GM12878 (cell line): ENCODE data around the gene LONP1. TPM values are rescaled to one million over a fixed set of nuclear protein-coding genes. Genes with fewer than 3 reads are reported as not detected.
A peak's percentile ranks its signal among the peaks of the same experiment; 100 is the strongest.

Experiments
- ATAC-seq: fragments of 200-7000 bp; cut with Tn5 transposase; 3 replicates; pipeline ENCODE4 v1.9.1; 2020; ENCODE audit warnings: mild to moderate bottlenecking, moderate library complexity
- BruUV-seq: library from RNA; stranded (reverse); fragments of 400-500 nt; replicated peaks from 2 replicates; lab custom pipeline; 2021; lab: Mats Ljungman, UMichigan
- CTCF ChIA-PET: fragments of 300-600 bp; sonication (Branson Sonifier 250); formaldehyde crosslinking; extraction: SDS; loops from one replicate; lab custom pipeline; 2021; ENCODE audit warnings: inconsistent platforms; lab: Yijun Ruan, JAX
- POLR2A ChIA-PET: fragments of 350-600 bp; formaldehyde crosslinking; extraction: SDS; loops from one replicate; lab custom pipeline; 2021; ENCODE audit warnings: inconsistent platforms; lab: Charles Lee
- RAD21 ChIA-PET: fragments of 300-600 bp; sonication (Branson Sonifier 250); formaldehyde crosslinking; loops from one replicate; lab custom pipeline; 2023; ENCODE audit warnings: antibody characterized with exemption; ENCODE audit not compliant: unreplicated experiment; lab: Charles Lee
- SMC1A ChIA-PET: fragments of 300-600 bp; sonication (Branson Sonifier 250); formaldehyde crosslinking; loops from one replicate; lab custom pipeline; 2023; ENCODE audit not compliant: unreplicated experiment, uncharacterized antibody; lab: Charles Lee
- DNase-seq: peaks from one replicate; pipeline ENCODE4 v3.0.0-alpha.2; 2011; ENCODE audit warnings: low read depth, low spot score
- FAIRE-seq: peaks from 3 replicates; lab custom pipeline; 2011; peaks lifted over from hg19 to GRCh38; lab: Jason Lieb, UNC
- H2AFZ ChIP-seq: 2 replicates; pipeline ENCODE4 v1.6.0; 2011; ENCODE audit warnings: low read depth, low read length, control low read depth; ENCODE audit not compliant: control insufficient read depth
- H3K27ac ChIP-seq: 2 replicates; pipeline ENCODE4 v1.5.1; 2011; ENCODE audit warnings: control low read depth; ENCODE audit not compliant: control insufficient read depth, insufficient read depth
- H3K27me3 ChIP-seq, 2 experiments: replicated peaks in 1 of 2; 2 replicates each; pipeline versions ENCODE4 v1.6.0 to v1.6.1; 2011; ENCODE audit warnings: low read length in 1 of 2; ENCODE audit not compliant: control insufficient read depth in 2 of 2, insufficient read depth in 2 of 2
- H3K36me3 ChIP-seq, 2 experiments: 2 replicates each; pipeline ENCODE4 v1.5.1; 2011; ENCODE audit warnings: low read length in 1 of 2; ENCODE audit not compliant: control insufficient read depth in 2 of 2, insufficient read depth in 2 of 2
- H3K4me1 ChIP-seq: 2 replicates; pipeline ENCODE4 v1.6.1; 2011; ENCODE audit warnings: mild to moderate bottlenecking, low read length, moderate library complexity, mixed read lengths; ENCODE audit not compliant: control insufficient read depth, insufficient read depth
- H3K4me2 ChIP-seq: 2 replicates; pipeline ENCODE4 v1.6.0; 2011; ENCODE audit warnings: control low read depth; ENCODE audit not compliant: control insufficient read depth, insufficient read depth
- H3K4me3 ChIP-seq: fragments of 200-600 bp; sonication (generic); 2 replicates; pipeline ENCODE4 v1.5.1; 2016
- H3K79me2 ChIP-seq: 2 replicates; pipeline ENCODE4 v1.6.0; 2011; ENCODE audit warnings: low read length; ENCODE audit not compliant: control insufficient read depth, insufficient read depth
- H3K9ac ChIP-seq: 2 replicates; pipeline ENCODE4 v1.8.0; 2011; ENCODE audit warnings: low read length, control low read depth, mixed read lengths; ENCODE audit not compliant: control insufficient read depth, insufficient read depth
- H3K9me3 ChIP-seq: replicated peaks from 3 replicates; pipeline ENCODE4 v1.5.1; 2011; ENCODE audit warnings: mild to moderate bottlenecking, low read length; ENCODE audit not compliant: control insufficient read depth, insufficient read depth
- H4K20me1 ChIP-seq: 2 replicates; pipeline ENCODE4 v1.6.0; 2011; ENCODE audit not compliant: control insufficient read depth, insufficient read depth
- ATF7 ChIP-seq: fragments of 450-650 bp; IDR thresholded peaks from 2 replicates; pipeline ENCODE4 v1.6.1; 2016; ENCODE audit warnings: low read depth, mild to moderate bottlenecking
- BHLHE40 ChIP-seq, 2 experiments: fragments of 450-650 bp in 1 of 2; IDR thresholded peaks; 2 replicates each; pipeline ENCODE4 v1.6.1; 2011 to 2017; ENCODE audit warnings: low read depth in 2 of 2, borderline replicate concordance in 1 of 2, improper control_type of control experiment in 1 of 2, low read length in 1 of 2, mild to moderate bottlenecking in 1 of 2
- CEBPB ChIP-seq, 2 experiments: fragments of 150-350 bp in 1 of 2; IDR thresholded peaks; 2 replicates each; pipeline ENCODE4 v1.6.1; 2012 to 2014; ENCODE audit warnings: low read depth in 2 of 2, low read length in 2 of 2, borderline replicate concordance in 1 of 2, inconsistent platforms in 1 of 2
- DPF2 ChIP-seq: fragments of 450-650 bp; IDR thresholded peaks from 2 replicates; pipeline ENCODE4 v1.6.1; 2017; ENCODE audit warnings: mild to moderate bottlenecking
- EGR1 ChIP-seq, 2 experiments: IDR thresholded peaks; 1 replicate in 1 of 2; 2 replicates in 1 of 2; pipeline ENCODE4 v1.6.1; 2011 to 2012; ENCODE audit warnings: low read depth in 2 of 2, low read length in 2 of 2, borderline replicate concordance in 1 of 2, mild to moderate bottlenecking in 1 of 2, moderate library complexity in 1 of 2
- HDGF ChIP-seq: fragments of 450-650 bp; IDR thresholded peaks from 2 replicates; pipeline ENCODE4 v1.6.1; 2016; ENCODE audit warnings: antibody characterized with exemption
- IKZF1 ChIP-seq: fragments of 450-650 bp; conservative IDR thresholded peaks from 2 replicates; pipeline ENCODE4 v1.6.1; 2017; ENCODE audit warnings: antibody characterized with exemption, mild to moderate bottlenecking
- IKZF2 ChIP-seq, 2 experiments: fragments of 450-650 bp; IDR thresholded peaks; 2 replicates each; pipeline ENCODE4 v1.6.1; 2017; ENCODE audit warnings: mild to moderate bottlenecking in 2 of 2, moderate library complexity in 2 of 2
- JUND ChIP-seq: IDR thresholded peaks from 2 replicates; pipeline ENCODE4 v1.6.1; 2012; ENCODE audit warnings: low read depth, mild to moderate bottlenecking, low read length, improper control_type of control experiment, moderate library complexity
- MYB ChIP-seq: fragments of 150-350 bp; IDR thresholded peaks from 2 replicates; pipeline ENCODE4 v1.6.1; 2014; ENCODE audit warnings: mild to moderate bottlenecking, low read depth, low read length, borderline replicate concordance
- NFYB ChIP-seq: IDR thresholded peaks from 2 replicates; pipeline ENCODE4 v1.6.1; 2011; ENCODE audit warnings: low read depth, mild to moderate bottlenecking, low read length, improper control_type of control experiment, moderate library complexity; ENCODE audit not compliant: insufficient read depth
- POLR2A ChIP-seq: IDR thresholded peaks from 2 replicates; pipeline ENCODE4 v1.6.1; 2011; ENCODE audit warnings: low read depth, mild to moderate bottlenecking, low read length
- RFX5 ChIP-seq: IDR thresholded peaks from 2 replicates; pipeline ENCODE4 v1.6.1; 2011; ENCODE audit warnings: low read depth, low read length, improper control_type of control experiment
- RUNX3 ChIP-seq: IDR thresholded peaks from 2 replicates; pipeline ENCODE4 v1.6.1; 2012; ENCODE audit warnings: low read length, inconsistent platforms
- WGBS: methylation state at CpG from one replicate; pipeline ENCODE4 v1.1.6; 2016; ENCODE audit warnings: low lambda C conversion rate; ENCODE audit not compliant: insufficient replicate concordance, insufficient coverage; ENCODE audit errors: missing lambda C conversion rate; 5-methylcytosine and 5-hydroxymethylcytosine counted together
- in situ Hi-C: fragments of 300-500 bp; cut with MboI; formaldehyde crosslinking; loops from 9 replicates; pipeline ENCODE4 v1.14.3; 2018; ENCODE audit warnings: mixed read lengths
- intact Hi-C: fragments of 100-400 bp; cut with micrococcal nuclease; formaldehyde crosslinking; loops from one replicate; pipeline ENCODE4 v1.14.2; 2022; ENCODE audit not compliant: unreplicated experiment
- polyA plus RNA-seq, 11 experiments: library from polyadenylated mRNA; depleted of rRNA in 4 of 11; unstranded in 6 of 11; stranded (reverse) in 5 of 11; fragments of >200 nt; fragmentation: Nextera tagmentation in 4 of 11; fragmentation: Illumina TruSeq in 1 of 11; extraction: Ambion mirVana in 4 of 11; extraction: Trizol in 1 of 11; gene quantifications; 1 replicate in 1 of 11; 2 replicates in 10 of 11; pipeline versions ENCODE4 v1.2.1 to v1.2.3, GENCODE V29; 2011 to 2016; ENCODE audit warnings: inconsistent platforms in 2 of 11, missing spikeins in 2 of 11, low read depth in 1 of 11
- total RNA-seq, 4 experiments: library from RNA; depleted of rRNA in 3 of 4; stranded (reverse); fragments of >200 nt in 3 of 4; fragmentation: Illumina TruSeq in 1 of 4; extraction: Trizol in 1 of 4; gene quantifications; 2 replicates each; pipeline versions ENCODE4 v1.2.1 to v1.2.3, GENCODE V29; 2013 to 2021
- TF ChIP-seq, protein P1 (sequence below): IDR thresholded peaks from 2 replicates; pipeline ENCODE4 v1.6.1; 2012; ENCODE audit warnings: low read length, inconsistent platforms
- TF ChIP-seq, protein P2 (sequence below), 3 experiments: IDR thresholded peaks in 2 of 3; conservative IDR thresholded peaks in 1 of 3; 2 replicates each; pipeline ENCODE4 v1.5.1; 2011; ENCODE audit warnings: low read depth in 3 of 3, low read length in 3 of 3, mild to moderate bottlenecking in 3 of 3, control low read depth in 2 of 3, moderate library complexity in 2 of 3, inconsistent platforms in 1 of 3, mixed read lengths in 1 of 3; ENCODE audit not compliant: control insufficient read depth in 2 of 3, insufficient read depth in 1 of 3; ENCODE audit errors: extremely low read depth in 1 of 3
- TF ChIP-seq, protein P3 (sequence below): IDR thresholded peaks from 2 replicates; pipeline ENCODE4 v1.6.1; 2011; ENCODE audit warnings: low read depth, low read length, improper control_type of control experiment, borderline replicate concordance

Gene LONP1
- total and polyA plus RNA-seq, 10 of the 15 experiments (the other 5 are each of a cell fraction or from before 2014, with no cell fraction given), result 0.61 to 136 (median 59.5) TPM

DNA sequence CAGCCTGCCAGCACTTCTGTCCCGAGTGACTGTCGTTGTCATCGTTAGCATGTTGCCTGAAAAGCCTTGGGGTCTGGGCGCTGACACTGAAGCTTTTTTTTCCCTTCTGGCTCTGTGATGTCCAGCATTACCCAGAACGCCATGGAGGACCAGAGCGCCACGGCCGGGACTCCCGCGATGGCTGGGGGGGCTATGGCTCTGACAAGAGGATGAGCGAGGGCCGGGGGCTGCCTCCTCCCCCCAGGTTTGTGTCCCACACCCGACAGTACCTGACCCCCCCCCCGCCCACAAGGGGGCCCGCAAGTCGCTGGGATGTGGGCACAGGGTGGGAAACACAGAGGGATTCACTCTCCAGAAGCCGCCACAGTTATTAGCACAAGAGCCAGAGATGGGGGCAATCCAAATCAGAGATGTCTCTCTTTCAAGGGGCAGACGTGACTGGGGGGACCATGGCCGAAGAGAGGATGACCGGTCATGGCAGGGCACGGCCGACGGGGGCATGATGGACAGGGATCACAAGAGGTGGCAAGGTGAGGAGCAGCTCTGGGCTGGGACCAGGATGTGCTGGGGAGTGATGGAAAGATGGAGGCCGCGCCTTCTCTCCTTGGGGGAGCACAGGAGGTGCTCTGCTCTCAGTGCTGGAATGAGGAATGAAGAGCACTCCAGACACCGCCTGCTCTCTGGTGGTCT is 52.9 kb downstream of the LONP1 start (continued):
- no peak for TF ChIP-seq IKZF1

DNA sequence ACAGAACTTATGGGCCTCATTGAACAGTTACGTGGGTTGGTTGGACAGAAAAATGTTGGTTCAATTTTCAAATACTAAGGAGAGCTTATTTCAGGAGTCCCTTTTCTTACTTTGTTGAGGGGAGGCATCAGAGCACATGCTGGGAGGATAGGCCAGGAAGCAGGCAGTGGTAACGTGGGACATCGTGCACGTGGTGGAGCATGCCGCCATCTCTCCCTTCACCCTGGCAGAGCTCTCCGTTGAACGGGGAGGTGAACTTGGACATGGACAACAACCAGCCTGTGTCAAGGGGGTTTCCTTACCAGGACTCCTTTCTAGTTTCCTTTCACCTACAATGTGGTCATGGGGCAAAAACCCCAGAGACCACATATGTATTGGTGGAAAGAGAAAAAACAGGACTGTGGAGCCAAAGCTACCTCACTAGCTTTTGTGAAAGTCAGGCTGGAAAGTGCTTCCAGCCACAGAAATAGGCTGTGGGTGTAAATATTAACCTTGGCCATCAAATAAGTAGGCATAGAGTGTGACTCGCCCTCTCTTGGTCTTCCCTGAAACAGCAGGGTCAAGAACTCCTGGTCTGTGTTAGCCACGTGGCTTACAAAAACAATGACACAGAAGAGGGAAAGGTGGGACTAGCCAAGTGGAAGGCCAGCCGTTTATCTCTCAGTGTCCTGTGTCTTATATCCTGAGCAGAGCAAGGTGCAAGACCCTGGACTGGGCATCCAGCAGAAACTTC is 54.0 kb downstream of the LONP1 start:
- Histone ChIP-seq H3K79me2 (no peaks in the 10 kb centered on the region), H4K20me1 (no peaks in the 10 kb centered on the region; the same call in 1 of the 2 replicates), H3K9ac (no peak overlapping the region), H2AFZ (no peak overlapping the region), H3K9me3 (no peaks in the 10 kb centered on the region), H3K36me3 (peaks cover 32 to 56% of the 10 kb centered on the region in 2 experiments), H3K27ac (no peak overlapping the region), H3K27me3 (no peaks in the 10 kb centered on the region), H3K4me1 (peaks cover 3% of the 10 kb centered on the region; the same call in 1 of the 2 replicates), H3K4me3 (no peak overlapping the region), H3K4me2 (no peak overlapping the region)
- CTCF ChIA-PET, result interaction anchor here (0.6 to 1.7 kb wide), 4 partner anchors 11 to 129 kb away, joined by 3 read pairs; no protein-coding TSS in a partner anchor
- intact Hi-C loops, result no loop called here
- 61% methylated on average over 10 of the region's 10 CpGs for WGBS
- no peak for FAIRE-seq
- peak; percentile 20 for DNase-seq
- no TSS peak for BruUV-seq
- SMC1A ChIA-PET, result interaction anchor here (0.7 to 1.2 kb wide), 2 partner anchors 9 to 45 kb away, joined by 3 read pairs; no protein-coding TSS in a partner anchor
- in situ Hi-C loops, result no loop called here
- RAD21 ChIA-PET, result no interaction called here
- POLR2A ChIA-PET, result no interaction called here
- ATAC-seq, result peak; percentile 82
- TF ChIP-seq MYB (no peak), JUND (no peak), CEBPB (IDR thresholded peaks at IDR 0.05; ENCODE audit: borderline replicate concordance in 1 of 2, low read depth in 2 of 2, low read length in 2 of 2) (no peak), RFX5 (no peak), NFYB (no peak), BHLHE40 (IDR thresholded peaks at IDR 0.05; ENCODE audit: borderline replicate concordance in 1 of 2, low read depth in 2 of 2, low read length in 1 of 2) (peak in 1 of 2 experiments; percentile 5; a peak in 1 of 4 replicates), EGR1 (IDR thresholded peaks at IDR 0.05; ENCODE audit: borderline replicate concordance in 1 of 2, low read depth in 2 of 2, low read length in 2 of 2) (no peak), IKZF2 (IDR thresholded peaks at IDR 0.05) (peak; percentile 41 to 45; a peak in 3 of 4 replicates), ATF7 (no peak), DPF2 (0 out of 2 replicates have a peak, but pooled peaks have one; percentile 27), RUNX3 (peak; percentile 70), IKZF1 (peak; percentile 43), POLR2A (peak; percentile 25; the same call in 1 of the 2 replicates), HDGF (no peak)
- TF ChIP-seq, protein P1, sequence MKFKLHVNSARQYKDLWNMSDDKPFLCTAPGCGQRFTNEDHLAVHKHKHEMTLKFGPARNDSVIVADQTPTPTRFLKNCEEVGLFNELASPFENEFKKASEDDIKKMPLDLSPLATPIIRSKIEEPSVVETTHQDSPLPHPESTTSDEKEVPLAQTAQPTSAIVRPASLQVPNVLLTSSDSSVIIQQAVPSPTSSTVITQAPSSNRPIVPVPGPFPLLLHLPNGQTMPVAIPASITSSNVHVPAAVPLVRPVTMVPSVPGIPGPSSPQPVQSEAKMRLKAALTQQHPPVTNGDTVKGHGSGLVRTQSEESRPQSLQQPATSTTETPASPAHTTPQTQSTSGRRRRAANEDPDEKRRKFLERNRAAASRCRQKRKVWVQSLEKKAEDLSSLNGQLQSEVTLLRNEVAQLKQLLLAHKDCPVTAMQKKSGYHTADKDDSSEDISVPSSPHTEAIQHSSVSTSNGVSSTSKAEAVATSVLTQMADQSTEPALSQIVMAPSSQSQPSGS, result no peak
- TF ChIP-seq, protein P2, sequence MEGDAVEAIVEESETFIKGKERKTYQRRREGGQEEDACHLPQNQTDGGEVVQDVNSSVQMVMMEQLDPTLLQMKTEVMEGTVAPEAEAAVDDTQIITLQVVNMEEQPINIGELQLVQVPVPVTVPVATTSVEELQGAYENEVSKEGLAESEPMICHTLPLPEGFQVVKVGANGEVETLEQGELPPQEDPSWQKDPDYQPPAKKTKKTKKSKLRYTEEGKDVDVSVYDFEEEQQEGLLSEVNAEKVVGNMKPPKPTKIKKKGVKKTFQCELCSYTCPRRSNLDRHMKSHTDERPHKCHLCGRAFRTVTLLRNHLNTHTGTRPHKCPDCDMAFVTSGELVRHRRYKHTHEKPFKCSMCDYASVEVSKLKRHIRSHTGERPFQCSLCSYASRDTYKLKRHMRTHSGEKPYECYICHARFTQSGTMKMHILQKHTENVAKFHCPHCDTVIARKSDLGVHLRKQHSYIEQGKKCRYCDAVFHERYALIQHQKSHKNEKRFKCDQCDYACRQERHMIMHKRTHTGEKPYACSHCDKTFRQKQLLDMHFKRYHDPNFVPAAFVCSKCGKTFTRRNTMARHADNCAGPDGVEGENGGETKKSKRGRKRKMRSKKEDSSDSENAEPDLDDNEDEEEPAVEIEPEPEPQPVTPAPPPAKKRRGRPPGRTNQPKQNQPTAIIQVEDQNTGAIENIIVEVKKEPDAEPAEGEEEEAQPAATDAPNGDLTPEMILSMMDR (IDR thresholded peaks at IDR 0.05 in 2 of 3, conservative IDR thresholded peaks at IDR 0.05 in 1 of 3; ENCODE audit: control insufficient read depth in 2 of 3, extremely low read depth in 1 of 3, insufficient read depth in 1 of 3, low read depth in 3 of 3, low read length in 3 of 3), result peak in 2 of 3 experiments; percentile 18 to 20; a peak in 1 of 6 replicates
- TF ChIP-seq, protein P3, sequence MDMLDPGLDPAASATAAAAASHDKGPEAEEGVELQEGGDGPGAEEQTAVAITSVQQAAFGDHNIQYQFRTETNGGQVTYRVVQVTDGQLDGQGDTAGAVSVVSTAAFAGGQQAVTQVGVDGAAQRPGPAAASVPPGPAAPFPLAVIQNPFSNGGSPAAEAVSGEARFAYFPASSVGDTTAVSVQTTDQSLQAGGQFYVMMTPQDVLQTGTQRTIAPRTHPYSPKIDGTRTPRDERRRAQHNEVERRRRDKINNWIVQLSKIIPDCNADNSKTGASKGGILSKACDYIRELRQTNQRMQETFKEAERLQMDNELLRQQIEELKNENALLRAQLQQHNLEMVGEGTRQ, result no peak
